NCI-H2227 (cell line): ENCODE results near the gene OLFML2A.

Experiments
- DNase-seq: peaks from one replicate; lab custom pipeline; 2025; ENCODE audit not compliant: unreplicated experiment; lab: John Stamatoyannopoulos, UW

OLFML2A gene

GRCh38 chr9:124774129-124774978 lies 2.6 kb upstream of the OLFML2A start:
- peak; percentile 69 for DNase-seq

- no peak for DNase-seq
These were observed 347 bp upstream of the OLFML2A start for GRCh38 chr9:124776618-124776953.

- no peak for DNase-seq
These were observed 1.8 kb downstream of the OLFML2A start for GRCh38 chr9:124778575-124779367.

GRCh38 chr9:124779368-124780059 lies 2.6 kb downstream of the OLFML2A start:
- peak; percentile 17 for DNase-seq

GRCh38 chr9:124780060-124780756 lies 3.3 kb downstream of the OLFML2A start:
- DNase-seq, result no peak

GRCh38 chr9:124780757-124781151 lies 3.8 kb downstream of the OLFML2A start:
- no peak for DNase-seq

- DNase-seq, result no peak
These were observed 5.2 kb downstream of the OLFML2A start for GRCh38 chr9:124781967-124782660.

- DNase-seq, result no peak
These were observed 6.0 kb downstream of the OLFML2A start for GRCh38 chr9:124782661-124783574.

- DNase-seq, result no peak
These were observed 6.9 kb downstream of the OLFML2A start for GRCh38 chr9:124783830-124784229.

- no peak for DNase-seq
These were observed 7.6 kb downstream of the OLFML2A start for GRCh38 chr9:124784509-124784908.

GRCh38 chr9:124786881-124787573 lies 10.1 kb downstream of the OLFML2A start:
- DNase-seq, result no peak

GRCh38 chr9:124788542-124789217 lies 11.7 kb downstream of the OLFML2A start:
- DNase-seq, result no peak

- DNase-seq, result no peak
These were observed 12.6 kb downstream of the OLFML2A start for GRCh38 chr9:124789531-124789930.

- DNase-seq, result no peak
These were observed 13.4 kb downstream of the OLFML2A start for GRCh38 chr9:124790301-124790700.

- no peak for DNase-seq
These were observed 14.0 kb downstream of the OLFML2A start for GRCh38 chr9:124790801-124791505.

GRCh38 chr9:124792257-124793014 lies 15.5 kb downstream of the OLFML2A start:
- DNase-seq, result no peak

- DNase-seq, result no peak
These were observed 16.1 kb downstream of the OLFML2A start for GRCh38 chr9:124793015-124793541.
